Common myeloid progenitor, CD34-positive (primary cell): ENCODE results near the gene NKAIN2.
A peak's percentile ranks its signal among the peaks of the same experiment; 100 is the strongest.

Experiments used
- CTCF ChIA-PET: fragments of 350-600 bp; sonication (Branson Sonifier 250); formaldehyde crosslinking; loops from one replicate; lab custom pipeline; 2021; ENCODE audit warnings: antibody characterized with exemption; lab: Charles Lee
- POLR2A ChIA-PET: fragments of 350-600 bp; sonication (Branson Sonifier 250); formaldehyde crosslinking; loops from one replicate; lab custom pipeline; 2021; ENCODE audit warnings: antibody characterized with exemption; lab: Charles Lee
- DNase-seq, 3 donors: peaks; one replicate each; pipeline versions ENCODE4 v3.0.0 to v3.0.0-alpha.2; 2013
- H3K27ac ChIP-seq, 2 experiments: 1 replicate in 1 of 2; 2 replicates in 1 of 2; pipeline ENCODE4 v1.7.0; 2013; ENCODE audit warnings: inconsistent platforms in 2 of 2, low read length in 2 of 2, mild to moderate bottlenecking in 2 of 2, low read depth in 1 of 2, moderate library complexity in 1 of 2; ENCODE audit not compliant: severe bottlenecking in 2 of 2, insufficient read depth in 1 of 2, poor library complexity in 1 of 2
- H3K27me3 ChIP-seq, 5 experiments: replicated peaks in 2 of 5; 1 replicate in 3 of 5; 2 replicates in 2 of 5; pipeline versions ENCODE4 v1.6.1 to v1.7.0; 2013; ENCODE audit warnings: low read length in 4 of 5, mild to moderate bottlenecking in 2 of 5, moderate library complexity in 2 of 5, inconsistent platforms in 1 of 5; ENCODE audit not compliant: insufficient read depth in 5 of 5, control insufficient read depth in 4 of 5
- H3K36me3 ChIP-seq, 4 experiments: 1 replicate in 2 of 4; 2 replicates in 2 of 4; pipeline versions ENCODE4 v1.6.1 to v1.7.0; 2013; ENCODE audit warnings: low read length in 3 of 4, control low read depth in 1 of 4, mild to moderate bottlenecking in 1 of 4; ENCODE audit not compliant: control insufficient read depth in 4 of 4, insufficient read depth in 4 of 4
- H3K4me1 ChIP-seq, 4 experiments: 1 replicate in 3 of 4; 2 replicates in 1 of 4; pipeline versions ENCODE4 v1.6.1 to v1.7.1; 2013; ENCODE audit warnings: low read length in 3 of 4, mild to moderate bottlenecking in 3 of 4, control low read depth in 1 of 4, inconsistent platforms in 1 of 4, moderate library complexity in 1 of 4; ENCODE audit not compliant: control insufficient read depth in 4 of 4, insufficient read depth in 4 of 4; ENCODE audit errors: control extremely low read depth in 1 of 4
- H3K4me3 ChIP-seq, 7 experiments: 1 replicate in 4 of 7; 2 replicates in 3 of 7; pipeline versions ENCODE4 v1.5.1 to v1.7.0; 2013; ENCODE audit warnings: mild to moderate bottlenecking in 7 of 7, low read length in 6 of 7, moderate library complexity in 6 of 7, inconsistent platforms in 2 of 7, low read depth in 2 of 7, control low read depth in 1 of 7; ENCODE audit not compliant: insufficient read depth in 4 of 7, control insufficient read depth in 1 of 7; ENCODE audit errors: extremely low read depth in 1 of 7
- H3K9me3 ChIP-seq, 5 experiments: 1 replicate in 4 of 5; 2 replicates in 1 of 5; pipeline versions ENCODE4 v1.6.1 to v1.7.1; 2013; ENCODE audit warnings: low read length in 4 of 5, mild to moderate bottlenecking in 2 of 5, inconsistent platforms in 1 of 5, low read depth in 1 of 5, moderate library complexity in 1 of 5; ENCODE audit not compliant: control insufficient read depth in 4 of 5, insufficient read depth in 2 of 5; ENCODE audit errors: control extremely low read depth in 1 of 5
- WGBS: methylation state at CpG from one replicate; pipeline ENCODE4 v1.1.5; 2013; ENCODE audit not compliant: insufficient coverage; 5-methylcytosine and 5-hydroxymethylcytosine counted together

NKAIN2 gene

GRCh38 chr6:124470803-124471202, 667.1 kb downstream of the NKAIN2 start:
- H3K4me1 ChIP-seq = no peaks in the 10 kb centered on the region
- peaks cover 0 to 2% (median 0%) of the 10 kb centered on the region in 5 experiments for H3K9me3 ChIP-seq
- ChIA-PET CTCF (no interaction called here), POLR2A (no interaction called here)
- no peak overlapping the region for H3K4me3 ChIP-seq
- H3K36me3 ChIP-seq = no peaks in the 10 kb centered on the region
- no peak overlapping the region for H3K27ac ChIP-seq
- H3K27me3 ChIP-seq = no peaks in the 10 kb centered on the region
- DNase-seq = no peak

- no peaks in the 10 kb centered on the region for H3K4me1 ChIP-seq
- H3K27me3 ChIP-seq = no peaks in the 10 kb centered on the region
- no peaks in the 10 kb centered on the region for H3K36me3 ChIP-seq
- H3K27ac ChIP-seq = no peak overlapping the region
- ChIA-PET POLR2A (no interaction called here), CTCF (interaction anchor here (0.9 kb wide), 1 partner anchor 11 kb away, joined by 3 read pairs; no protein-coding TSS in a partner anchor)
- peaks cover 0 to 2% (median 0%) of the 10 kb centered on the region in 5 experiments for H3K9me3 ChIP-seq
- no peak overlapping the region for H3K4me3 ChIP-seq
- WGBS = no CpG with 5 or more reads among the region's 1 CpG
- DNase-seq = no peak
Observed at GRCh38 chr6:124475176-124475575, 671.5 kb downstream of the NKAIN2 start.

GRCh38 chr6:124478906-124479305, 675.2 kb downstream of the NKAIN2 start:
- Histone ChIP-seq H3K9me3 (no peaks in the 10 kb centered on the region), H3K4me3 (no peak overlapping the region), H3K4me1 (no peaks in the 10 kb centered on the region), H3K36me3 (no peaks in the 10 kb centered on the region), H3K27ac (no peak overlapping the region), H3K27me3 (no peaks in the 10 kb centered on the region)
- CTCF ChIA-PET = interaction anchor here (1.2 kb wide), 1 partner anchor 677 kb away, joined by 3 read pairs; no protein-coding TSS in a partner anchor
- WGBS = 100% methylated on average over 1 of the region's 2 CpGs
- POLR2A ChIA-PET = no interaction called here
- no peak for DNase-seq

- POLR2A ChIA-PET = interaction anchor here (0.6 kb wide), 1 partner anchor 25 kb away, joined by 3 read pairs; no protein-coding TSS in a partner anchor
Observed at GRCh38 chr6:124479991-124480430, 676.3 kb downstream of the NKAIN2 start.

GRCh38 chr6:124482071-124482491, 678.4 kb downstream of the NKAIN2 start:
- no peaks in the 10 kb centered on the region for H3K4me1 ChIP-seq
- H3K9me3 ChIP-seq = no peaks in the 10 kb centered on the region
- CTCF ChIA-PET = no interaction called here
- POLR2A ChIA-PET = no interaction called here
- no peak overlapping the region for H3K4me3 ChIP-seq
- H3K27me3 ChIP-seq = no peaks in the 10 kb centered on the region
- no CpG with 5 or more reads among the region's 1 CpG for WGBS
- H3K27ac ChIP-seq = no peak overlapping the region
- no peaks in the 10 kb centered on the region for H3K36me3 ChIP-seq
- no peak for DNase-seq

More at GRCh38 chr6:124479991-124480430, 676.3 kb downstream of the NKAIN2 start:
- H3K36me3 ChIP-seq = no peaks in the 10 kb centered on the region
- no CpG with 5 or more reads among the region's 1 CpG for WGBS
- H3K27me3 ChIP-seq = no peaks in the 10 kb centered on the region
- no peaks in the 10 kb centered on the region for H3K9me3 ChIP-seq
- H3K4me3 ChIP-seq = no peak overlapping the region
- H3K27ac ChIP-seq = no peak overlapping the region
- no peaks in the 10 kb centered on the region for H3K4me1 ChIP-seq
- DNase-seq = no peak
- CTCF ChIA-PET = interaction anchor here (1.2 kb wide), 1 partner anchor 678 kb away, joined by 3 read pairs; no protein-coding TSS in a partner anchor

- peak in 1 of 3 donors; percentile 20 for DNase-seq
- Histone ChIP-seq H3K9me3 (no peaks in the 10 kb centered on the region), H3K4me3 (no peak overlapping the region), H3K36me3 (no peaks in the 10 kb centered on the region), H3K27me3 (no peaks in the 10 kb centered on the region), H3K4me1 (no peaks in the 10 kb centered on the region), H3K27ac (no peak overlapping the region)
- no CpG with 5 or more reads among the region's 4 CpGs for WGBS
- POLR2A ChIA-PET = no interaction called here
- CTCF ChIA-PET = no interaction called here
Observed at GRCh38 chr6:124487623-124488431, 684.2 kb downstream of the NKAIN2 start.

- ChIA-PET CTCF (interaction anchor here (0.6 kb wide), 1 partner anchor 792 kb away, joined by 4 read pairs; no protein-coding TSS in a partner anchor), POLR2A (no interaction called here)
- Histone ChIP-seq H3K4me1 (no peaks in the 10 kb centered on the region), H3K4me3 (no peak overlapping the region), H3K27me3 (no peaks in the 10 kb centered on the region), H3K9me3 (no peaks in the 10 kb centered on the region), H3K36me3 (no peaks in the 10 kb centered on the region), H3K27ac (no peak overlapping the region)
- no peak for DNase-seq
- no CpG with 5 or more reads among the region's 1 CpG for WGBS
Observed at GRCh38 chr6:124490122-124490521, 686.5 kb downstream of the NKAIN2 start.
